Measurements from ENCODE around the gene FOXB1.

Gene FOXB1

DNA sequence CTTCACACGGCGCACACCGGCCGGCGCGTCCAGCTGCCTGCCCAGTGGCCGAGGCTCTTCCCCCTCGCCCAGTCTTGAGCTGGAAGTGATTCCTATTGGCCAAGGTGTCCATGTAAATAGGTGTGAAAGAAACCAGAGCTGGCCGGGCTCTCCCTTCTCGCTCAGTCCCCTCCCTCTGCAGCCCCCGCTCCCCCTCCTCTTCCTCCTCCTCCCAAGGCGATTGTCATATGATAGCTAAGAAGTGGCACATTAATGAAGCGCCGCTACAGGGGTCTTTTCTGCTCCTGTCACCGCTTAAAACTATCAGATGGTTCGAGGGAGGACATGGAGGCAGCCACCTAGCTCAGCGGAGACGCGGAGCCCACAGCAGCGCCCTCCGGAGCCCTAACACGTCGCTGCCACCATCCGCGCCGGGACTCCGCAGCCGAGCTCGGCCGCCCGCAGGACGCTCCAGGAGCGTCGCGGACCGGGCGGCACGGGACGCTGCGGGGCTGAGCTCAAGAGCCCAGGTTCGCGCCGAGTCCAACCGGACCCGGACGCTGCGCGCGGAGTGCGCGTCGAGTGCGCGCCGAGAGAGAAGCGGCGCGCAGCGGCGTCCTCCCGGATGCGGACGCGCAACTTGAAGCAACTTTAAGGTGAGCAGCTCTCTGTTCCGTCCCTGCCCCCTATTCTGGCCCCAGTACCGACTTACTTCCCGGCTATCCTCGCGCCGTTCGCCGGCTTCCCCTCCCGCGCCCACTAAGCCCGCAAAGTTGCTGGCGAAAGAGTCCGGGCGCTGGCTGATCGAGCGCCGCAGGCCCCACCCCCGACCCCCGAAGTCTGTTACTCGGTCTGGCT lies at the start of gene FOXB1:
TSS of gene FOXB1 (plus strand) at position 303 of the 837 bp plus-strand sequence. CDS start 653 bp downstream, outside the sequence.
- no peak for DNase-seq

DNA sequence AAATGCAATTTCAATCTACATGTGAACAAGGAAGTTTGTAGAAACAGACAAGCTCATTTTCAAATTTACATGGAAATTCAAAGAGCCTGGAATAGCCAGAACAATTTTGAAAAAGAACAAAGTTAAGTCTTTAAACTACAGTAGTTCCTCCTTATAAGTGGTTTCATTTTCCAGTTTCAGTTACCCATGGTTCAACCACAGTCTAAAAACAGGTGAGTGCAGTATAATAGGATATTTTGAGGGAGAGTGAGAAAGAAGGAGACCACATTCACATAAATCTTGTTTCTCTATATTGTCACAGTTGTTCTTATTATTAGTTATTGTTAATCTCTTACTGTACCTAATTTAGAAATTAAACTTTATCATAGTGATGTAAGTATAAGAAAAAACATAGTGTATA lies 45.8 kb upstream of the FOXB1 start:
- DNase-seq, result no peak

DNA sequence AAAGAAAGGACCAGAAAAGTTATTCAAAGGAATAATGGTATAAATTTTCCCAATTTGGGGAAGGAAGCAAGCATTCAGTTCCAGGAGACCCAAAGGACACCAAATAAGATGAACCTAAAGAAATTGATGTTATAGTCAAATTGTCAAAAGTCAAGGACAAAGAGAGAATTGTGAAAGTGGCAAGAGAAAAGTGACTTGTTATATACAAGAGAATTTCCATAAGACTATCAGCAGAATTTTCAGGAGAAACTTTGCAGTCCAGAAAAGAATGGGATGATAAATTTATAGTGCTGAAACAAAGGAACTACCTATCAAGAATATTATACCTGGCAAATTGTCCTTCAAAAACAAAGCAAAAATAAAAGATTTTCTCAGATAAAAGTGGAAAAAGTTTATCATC lies 43.8 kb upstream of the FOXB1 start:
- DNase-seq, result no peak

DNA sequence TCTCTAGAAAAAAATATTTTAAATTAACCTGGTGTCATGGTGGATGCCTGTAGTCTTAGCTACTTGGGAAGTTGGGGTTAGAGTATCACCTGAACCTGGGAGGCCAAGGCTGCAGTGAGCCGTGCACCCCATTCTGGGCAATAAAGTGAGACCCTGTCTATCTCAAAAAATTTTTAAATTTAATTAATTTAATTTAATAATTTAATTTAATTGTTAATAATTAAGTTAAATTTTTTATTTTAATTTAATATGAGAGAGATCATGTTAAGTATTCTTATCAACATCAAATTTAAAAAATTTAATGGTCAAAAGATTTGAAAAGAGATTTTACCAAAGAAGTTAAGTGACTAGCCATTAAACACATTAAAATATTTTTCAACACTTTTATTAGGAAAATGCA lies 40.8 kb upstream of the FOXB1 start:
- DNase-seq, result no peak

DNA sequence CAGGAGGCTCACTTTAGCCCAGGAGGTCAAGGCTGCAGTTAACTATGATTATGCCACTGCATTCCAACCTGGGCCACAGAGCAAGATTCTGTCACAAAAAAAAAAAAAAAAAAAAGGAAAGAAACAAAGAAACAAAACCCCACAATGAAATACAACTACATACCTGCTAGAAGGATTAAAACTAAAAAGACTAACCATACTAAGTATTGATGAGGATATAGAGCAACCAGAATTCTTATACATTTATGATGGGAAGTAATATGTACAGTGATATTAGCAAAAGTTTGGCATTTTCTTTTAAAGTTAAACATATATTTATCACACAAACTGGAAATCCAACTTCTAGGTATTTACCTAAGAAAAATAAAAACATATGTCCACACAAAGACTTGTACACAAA lies 40.2 kb upstream of the FOXB1 start:
- no peak for DNase-seq

DNA sequence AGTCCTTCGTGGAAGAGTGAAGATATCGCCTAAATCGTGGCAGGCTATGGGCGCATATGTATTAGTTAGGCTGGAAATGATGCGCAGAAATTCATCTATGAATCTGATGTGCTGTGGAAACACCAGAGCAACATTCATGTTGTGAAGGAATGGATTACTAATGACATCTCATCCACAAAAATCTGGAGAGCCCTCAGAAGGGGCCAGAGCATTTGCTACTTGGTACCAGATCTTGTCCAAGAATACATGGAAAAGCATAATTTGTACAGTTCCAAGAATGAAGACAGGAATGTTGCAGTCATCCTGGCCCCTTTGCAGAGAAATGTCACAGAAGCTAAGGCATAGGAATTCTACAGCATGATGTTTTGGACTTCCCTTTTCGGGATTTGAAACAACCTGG lies 38.4 kb upstream of the FOXB1 start:
- DNase-seq, result no peak

DNA sequence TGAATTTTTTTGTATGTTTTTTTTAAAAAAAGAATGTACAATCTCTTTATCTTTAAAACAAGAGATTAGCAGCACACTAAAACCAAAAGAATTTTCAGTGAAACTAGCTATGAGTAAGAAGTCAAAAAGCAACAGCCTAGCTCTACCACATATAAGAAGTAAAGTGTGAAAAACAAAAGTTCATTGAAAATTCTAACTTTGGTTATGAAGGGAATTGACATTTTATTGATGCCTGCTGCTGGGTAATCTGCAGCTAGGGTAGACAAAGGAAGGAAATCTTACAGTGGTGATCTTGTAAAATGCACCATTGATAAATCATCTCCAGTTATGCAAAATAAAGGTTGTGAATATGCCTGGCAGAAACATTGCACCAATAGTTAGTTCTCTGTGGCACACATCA lies 37.8 kb upstream of the FOXB1 start:
- no peak for DNase-seq

DNA sequence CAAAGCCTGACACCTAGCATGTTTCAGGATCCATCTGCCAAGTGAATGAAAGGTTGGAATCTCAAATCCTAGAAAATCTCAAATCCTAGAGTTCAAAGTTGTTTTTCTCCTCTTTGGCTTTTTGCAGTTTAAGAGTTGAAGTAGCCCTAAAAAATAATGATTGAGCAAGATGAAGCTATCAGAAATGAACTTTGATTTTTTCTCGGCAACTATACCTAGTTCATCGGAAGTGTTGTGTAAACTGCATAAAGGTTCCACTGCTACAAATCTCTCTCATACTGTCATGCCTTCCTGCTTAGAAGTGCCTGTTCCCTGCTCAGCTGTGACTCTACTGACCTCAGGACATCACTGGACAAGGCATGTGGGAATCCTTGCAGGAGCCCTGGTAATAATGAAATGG lies 35.8 kb upstream of the FOXB1 start:
- no peak for DNase-seq

DNA sequence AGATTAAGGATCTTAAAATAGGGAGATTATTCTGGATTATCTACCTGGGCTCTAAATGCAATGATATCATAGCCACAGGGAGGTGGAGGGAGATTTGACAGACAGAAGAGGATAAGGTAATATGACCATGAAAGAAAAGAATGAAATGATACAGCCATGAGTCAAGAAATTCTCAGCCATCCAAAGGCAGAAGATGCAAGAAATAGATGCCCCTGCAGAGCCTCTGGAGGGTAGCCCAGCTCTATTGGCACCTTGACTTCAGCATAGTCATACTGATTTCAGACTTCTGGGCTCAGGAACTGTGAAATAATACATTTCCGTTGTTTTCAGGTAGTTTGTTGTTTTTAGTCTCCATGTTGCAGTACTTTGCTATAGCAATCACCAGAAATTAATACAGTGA lies 31.9 kb upstream of the FOXB1 start:
- DNase-seq, result no peak

DNA sequence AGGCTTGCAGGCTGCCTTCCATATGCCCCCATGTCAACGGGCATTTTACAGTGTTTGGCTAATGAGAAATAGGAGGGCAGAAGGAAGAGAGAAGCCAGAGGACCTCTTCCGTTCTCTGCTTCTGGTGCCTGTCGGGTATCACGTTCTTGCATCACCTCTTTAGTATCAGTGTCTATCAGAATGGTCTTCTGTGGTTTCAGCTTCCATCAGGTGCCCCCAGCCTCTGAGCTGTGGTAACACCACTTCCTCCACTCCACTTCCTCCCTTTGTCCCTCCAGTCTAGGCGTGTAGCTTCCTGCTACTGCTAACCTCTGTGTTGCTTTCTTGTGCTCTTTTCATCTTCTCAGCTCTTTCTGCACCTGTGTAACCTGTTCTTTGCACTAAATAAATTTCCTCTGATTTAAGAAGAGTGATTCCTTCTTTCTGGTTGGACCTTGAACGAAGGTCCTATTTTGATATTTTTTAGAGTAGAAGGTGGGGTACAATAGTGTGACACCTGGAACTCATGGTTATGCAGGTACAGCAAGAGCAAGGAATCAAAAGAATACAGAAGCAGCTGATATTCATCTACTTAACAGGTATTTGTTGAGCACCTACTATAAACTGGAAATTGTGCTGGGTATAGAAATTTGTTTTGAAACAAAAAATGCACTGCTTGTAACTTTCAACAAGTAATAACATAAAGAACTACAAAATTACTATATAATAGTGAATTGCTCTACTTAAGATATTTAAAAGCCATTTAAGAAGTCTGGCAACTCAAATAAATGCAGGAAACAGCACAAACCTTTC lies 27.4 kb upstream of the FOXB1 start:
- peak in 1 of 4 experiments; percentile 23 for DNase-seq

DNA sequence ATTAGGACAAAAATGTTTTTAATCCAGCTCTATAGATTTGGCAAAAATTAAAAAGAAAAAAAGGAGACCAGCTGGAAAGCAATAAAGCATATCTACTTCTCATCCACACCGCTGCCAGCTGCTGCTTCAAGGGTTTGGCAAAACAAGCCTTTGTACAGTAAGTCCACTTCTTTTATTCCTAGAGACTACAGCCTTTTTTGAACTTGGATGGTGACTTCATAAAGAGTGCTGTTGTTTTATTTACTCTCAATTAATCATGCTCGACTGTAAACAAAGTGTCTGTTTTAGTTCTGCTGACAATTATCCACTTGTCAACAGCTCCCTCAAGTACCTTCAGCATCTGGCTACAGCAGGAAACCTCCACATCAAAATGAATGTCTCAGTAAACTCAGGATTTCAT lies 12.3 kb upstream of the FOXB1 start:
- no peak for DNase-seq

DNA sequence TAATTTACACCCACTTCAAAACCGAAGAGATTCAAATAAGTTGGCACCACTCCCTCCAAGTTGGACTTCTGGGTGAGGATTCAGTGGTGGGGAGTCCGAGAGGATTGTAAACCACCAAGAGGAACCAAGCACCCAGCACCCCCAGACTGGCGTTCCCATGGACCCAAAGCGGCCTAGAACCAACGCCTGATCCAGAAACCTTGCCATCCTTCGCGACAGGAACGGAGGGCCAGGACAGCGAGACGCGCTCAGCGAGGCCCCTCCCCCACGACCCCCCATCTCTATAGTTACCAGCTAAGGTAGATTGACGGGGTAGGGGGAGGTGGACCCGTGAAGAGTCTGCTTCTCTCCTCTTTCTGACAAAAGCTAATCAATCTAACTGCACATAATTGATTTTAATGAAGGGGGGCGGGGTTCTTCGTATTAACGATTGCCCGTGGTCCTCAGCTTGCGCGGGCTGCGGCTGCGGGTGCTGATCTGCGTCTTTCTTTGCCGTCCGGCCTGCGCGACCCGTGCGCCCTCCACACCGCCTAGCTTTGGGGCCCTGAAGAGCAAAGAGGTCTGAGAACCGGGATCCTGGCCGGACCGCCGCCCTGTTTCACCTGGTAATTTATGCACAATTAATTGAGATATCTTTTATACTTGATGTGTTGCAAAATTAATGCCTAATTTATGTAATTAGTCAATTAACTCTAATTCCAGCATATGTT lies 10.9 kb upstream of the FOXB1 start:
- no peak for DNase-seq

DNA sequence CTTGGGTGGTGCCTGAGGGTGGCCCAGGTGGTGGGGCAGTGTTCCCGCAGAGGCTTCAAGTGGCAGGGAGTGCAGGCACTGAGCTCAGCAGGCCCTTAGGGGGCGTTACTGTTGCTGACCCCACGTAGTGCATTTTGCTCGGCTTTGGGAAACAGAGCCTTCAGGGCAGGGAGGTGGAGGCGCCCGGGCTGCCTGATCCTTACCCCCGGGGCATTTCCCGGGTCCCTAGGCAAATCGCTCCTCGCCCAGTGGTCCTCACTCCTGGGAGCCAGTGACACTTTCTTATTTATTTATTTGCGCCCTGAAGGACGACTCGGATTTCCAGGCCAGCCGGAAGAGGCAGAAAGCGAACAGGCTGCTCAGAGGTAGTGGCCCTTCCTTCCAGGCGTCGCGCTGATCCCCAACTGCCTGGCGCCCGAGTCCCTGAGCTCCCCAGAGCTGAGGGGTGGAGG lies 10.1 kb upstream of the FOXB1 start:
- DNase-seq, result no peak

DNA sequence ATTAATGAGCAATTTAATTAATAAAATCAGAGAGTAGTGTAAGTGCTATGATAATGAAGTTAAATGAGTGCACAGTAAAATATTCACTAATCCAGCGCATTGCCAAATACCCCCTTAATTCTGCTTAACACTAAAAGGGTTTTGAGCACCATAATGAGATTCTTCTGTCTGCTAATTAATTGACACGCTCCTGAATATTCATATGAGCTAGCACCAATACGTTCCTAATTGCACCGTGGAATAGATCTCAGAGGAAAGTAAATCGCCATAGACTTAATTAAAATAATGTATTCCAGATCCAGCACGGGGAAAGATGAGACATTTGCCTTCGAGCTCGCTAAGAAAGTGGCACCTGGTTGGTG lies 9.6 kb upstream of the FOXB1 start:
- DNase-seq, result no peak

DNA sequence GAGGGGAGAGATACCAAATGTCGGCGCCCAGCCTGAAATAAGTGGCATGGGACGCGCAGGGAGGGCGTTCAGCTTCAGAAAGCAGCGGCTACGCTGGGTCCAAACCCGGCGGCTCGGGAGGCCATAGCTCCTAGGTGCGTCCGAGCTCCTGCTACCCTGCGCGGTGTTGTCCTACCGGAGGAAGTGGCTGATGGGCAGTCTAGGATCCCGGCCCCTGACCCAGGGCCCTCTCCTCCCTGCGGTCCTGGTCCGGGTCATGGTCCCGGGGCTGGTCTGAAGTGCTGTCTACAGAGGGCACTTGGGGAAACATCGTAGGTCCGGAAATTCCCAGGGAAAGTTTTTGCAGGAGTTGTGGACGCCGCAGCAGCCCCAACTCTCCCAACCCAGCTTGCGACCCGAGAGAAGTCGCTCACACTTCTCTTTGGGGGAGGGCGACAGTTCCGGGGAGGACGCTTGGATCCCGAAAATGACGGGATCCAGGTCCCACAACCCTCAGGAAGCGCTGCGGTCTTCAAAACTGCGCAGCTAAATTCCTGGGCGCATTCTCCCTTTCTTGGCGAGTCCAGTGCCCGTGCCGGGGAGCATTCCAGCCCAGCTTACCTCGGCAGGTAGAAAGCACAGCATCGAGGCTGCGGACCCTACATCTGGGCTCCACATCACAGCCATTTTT lies 9.1 kb upstream of the FOXB1 start:
- DNase-seq, result no peak

DNA sequence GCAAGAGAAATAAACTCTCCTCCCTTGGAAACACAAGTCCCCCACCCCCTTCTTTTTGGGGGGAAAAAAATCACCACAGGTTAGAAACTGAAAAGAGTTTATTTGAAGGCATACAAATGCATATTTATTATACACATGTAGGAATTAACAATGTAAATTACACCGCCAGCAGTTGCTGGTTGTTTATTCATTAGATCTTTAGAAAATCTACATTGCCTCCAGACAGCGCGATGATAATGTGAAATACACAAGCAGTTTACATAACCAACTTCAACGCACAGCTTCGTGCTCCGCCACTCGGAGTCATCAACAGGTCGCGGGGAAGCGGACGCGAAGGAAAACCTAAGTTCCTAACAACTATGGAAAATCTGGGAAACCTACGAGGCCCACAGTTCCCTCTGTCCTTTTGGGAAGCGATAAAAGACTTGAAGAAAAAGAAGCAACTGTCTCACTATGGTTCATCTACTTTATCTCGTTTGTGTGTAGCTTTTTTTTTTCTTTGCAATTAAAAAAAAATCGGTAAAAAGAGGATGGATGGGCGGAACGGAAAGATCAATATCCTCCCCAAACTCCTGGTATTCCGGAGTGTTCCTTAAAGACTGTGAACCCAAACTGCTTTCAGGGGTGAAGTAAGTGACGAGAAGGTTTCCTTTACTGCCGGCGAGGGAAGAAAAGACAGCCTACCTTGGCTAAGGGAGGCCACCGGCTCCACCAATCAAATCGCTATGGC lies 8.4 kb upstream of the FOXB1 start:
- DNase-seq, result no peak

DNA sequence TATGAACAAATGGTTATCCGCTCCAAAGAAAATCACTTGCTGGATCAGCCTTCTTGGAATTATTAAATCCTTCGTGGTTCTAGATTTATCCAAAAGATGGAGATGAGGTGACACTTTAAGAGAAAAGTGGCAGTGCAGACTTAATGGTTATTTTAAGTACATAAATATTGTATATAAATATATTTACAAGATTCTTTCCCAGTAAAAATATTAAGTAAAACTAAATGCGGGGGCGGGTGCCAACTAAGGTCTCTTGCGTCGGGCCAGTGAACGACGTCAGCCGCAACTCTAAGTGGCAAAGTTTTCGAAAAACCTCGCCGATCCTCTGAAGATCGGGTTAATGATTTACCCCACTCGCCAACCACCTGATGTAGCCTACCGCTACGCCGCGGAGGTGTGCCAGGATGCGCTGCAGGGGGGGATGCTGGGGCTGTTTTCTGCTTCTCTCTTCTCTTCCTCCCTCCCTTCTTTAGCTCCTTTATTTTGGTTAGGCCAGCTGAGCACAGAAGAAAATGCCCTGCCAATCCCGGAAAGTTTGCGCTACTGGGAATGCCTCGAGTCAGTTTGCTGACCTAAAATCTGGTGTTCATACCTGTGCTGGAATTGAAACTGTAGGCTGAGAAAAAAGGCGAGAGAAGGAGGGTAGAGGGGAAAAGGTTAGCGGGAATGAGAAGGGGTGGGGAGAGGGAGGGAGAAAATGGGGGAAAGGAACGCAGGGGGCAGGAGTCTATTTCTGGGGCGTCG lies 7.6 kb upstream of the FOXB1 start:
- DNase-seq, result no peak

DNA sequence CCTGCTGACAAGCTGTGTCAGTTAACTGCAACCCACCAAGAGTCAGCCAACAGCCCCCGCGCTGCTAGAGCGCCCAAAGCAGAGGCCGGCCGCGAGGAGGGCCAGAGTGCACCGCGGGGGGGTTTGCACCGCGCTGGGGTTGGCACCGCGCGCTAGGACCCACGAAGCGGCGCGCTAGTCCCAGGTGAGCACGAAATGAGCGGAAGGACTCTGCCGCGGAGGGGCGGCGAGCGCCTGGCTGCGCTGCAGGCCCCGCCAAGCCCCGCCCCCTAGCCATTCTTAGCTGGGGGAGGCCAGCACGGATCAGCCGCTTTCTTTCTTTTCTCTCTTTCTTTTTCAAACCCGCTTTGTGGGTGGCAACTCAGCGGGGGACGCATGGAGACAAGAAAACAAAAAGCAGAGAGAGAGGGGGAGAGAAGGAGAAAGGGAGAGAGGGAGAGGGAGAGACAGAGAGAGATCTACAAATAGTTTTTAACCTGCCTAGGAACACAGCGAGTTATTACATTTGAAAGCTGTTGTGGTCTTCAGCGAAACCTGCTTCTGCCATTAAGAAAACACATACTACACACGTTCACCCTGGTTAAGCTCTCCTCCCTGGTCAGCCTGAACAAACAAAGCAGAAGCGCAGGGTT lies 6.9 kb upstream of the FOXB1 start:
- peak in 3 of 4 experiments; percentile 14 to 17 (median 17) for DNase-seq

DNA sequence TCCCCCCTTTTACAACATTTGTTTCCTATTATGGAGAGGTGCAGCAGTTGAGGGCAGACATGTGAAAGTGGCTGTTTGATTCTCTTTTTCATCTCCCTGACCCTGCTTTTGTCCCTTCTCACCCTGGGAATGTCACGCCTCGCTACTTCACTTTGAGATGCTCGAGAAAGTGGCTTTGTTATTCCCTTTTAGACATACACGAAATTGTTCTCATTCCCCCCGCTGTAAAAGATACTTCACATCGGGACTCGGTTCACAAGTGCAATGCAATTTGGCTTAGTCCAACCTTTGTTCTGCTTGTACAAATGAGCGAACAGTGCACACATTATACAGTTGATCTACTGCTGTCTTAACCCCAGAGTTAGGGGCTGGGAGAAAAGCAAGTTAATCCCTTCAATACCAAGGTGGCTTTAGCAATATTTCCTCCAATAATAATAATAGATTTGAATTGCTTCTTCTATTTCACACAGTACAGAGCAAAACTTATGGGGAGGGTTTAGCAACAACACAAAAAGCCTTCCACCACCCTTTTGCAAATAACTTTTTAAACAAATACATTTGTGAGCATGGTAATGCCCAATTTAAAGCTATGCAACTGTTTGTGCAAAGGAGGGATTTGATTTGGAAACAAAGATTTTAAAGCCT lies 5.7 kb upstream of the FOXB1 start:
- no peak for DNase-seq

DNA sequence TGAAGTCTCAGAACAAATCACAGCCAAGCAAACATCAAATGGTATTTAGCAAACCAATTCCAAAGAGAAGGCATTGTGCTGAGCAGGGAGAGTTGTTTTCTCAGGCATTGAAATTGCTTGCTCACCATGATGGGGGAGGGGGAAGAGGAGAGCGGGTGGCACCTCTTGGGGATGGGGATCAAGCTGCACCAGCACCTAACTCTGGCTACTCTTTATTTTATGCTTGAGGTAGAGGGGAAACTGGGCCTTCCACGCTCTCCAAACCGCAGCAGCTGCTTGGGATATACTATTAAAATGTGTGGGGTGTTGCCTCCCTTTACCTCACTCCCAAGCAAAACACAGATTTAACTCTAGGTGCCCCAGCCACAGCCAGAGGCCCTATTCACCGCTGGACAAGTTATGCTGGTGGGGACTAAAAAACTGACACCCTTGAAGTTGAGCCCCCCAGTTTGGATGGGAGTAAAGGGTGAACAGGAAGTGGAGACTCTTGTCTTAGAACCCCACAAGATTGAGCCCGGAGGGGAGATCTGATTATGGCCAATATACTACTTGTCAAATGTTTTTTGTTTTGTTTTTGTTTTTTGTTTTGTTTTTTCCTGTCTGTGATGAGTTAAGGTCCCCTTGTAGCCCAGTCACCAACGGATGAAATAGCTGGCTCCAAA lies 5.0 kb upstream of the FOXB1 start:
- no peak for DNase-seq

All from activated CD4-positive, CD25-positive, alpha-beta regulatory T cell (primary cell).